NCI-H187 treated with DMSO at 0.1 percent for 48 hours (cell line): ENCODE measurements around the gene SPRTN.

Experiments used
- DNase-seq: peaks from one replicate; lab custom pipeline; 2025; lab: John Stamatoyannopoulos, UW

The SPRTN gene

GRCh38 chr1:231338270-231339128 is at the start of gene SPRTN:
SPRTN (plus strand) TSS chr1:231338293; CDS start chr1:231338384, 91 bp downstream.
- no peak for DNase-seq

GRCh38 chr1:231295938-231296337 is 42.2 kb upstream of the SPRTN start:
- DNase-seq = no peak

- no peak for DNase-seq
Measured at GRCh38 chr1:231301990-231302389, 36.1 kb upstream of the SPRTN start.

GRCh38 chr1:231310391-231310934 is 27.6 kb upstream of the SPRTN start:
- no peak for DNase-seq

GRCh38 chr1:231311720-231312431 is 26.2 kb upstream of the SPRTN start:
- DNase-seq = no peak

GRCh38 chr1:231312432-231312788 is 25.7 kb upstream of the SPRTN start:
- no peak for DNase-seq

- DNase-seq = no peak
Measured at GRCh38 chr1:231313661-231314060, 24.4 kb upstream of the SPRTN start.

- no peak for DNase-seq
Measured at GRCh38 chr1:231315887-231316286, 22.2 kb upstream of the SPRTN start.

- DNase-seq = no peak
Measured at GRCh38 chr1:231317306-231318014, 20.6 kb upstream of the SPRTN start.

GRCh38 chr1:231318015-231318355 is 20.1 kb upstream of the SPRTN start:
- no peak for DNase-seq

GRCh38 chr1:231318568-231318967 is 19.5 kb upstream of the SPRTN start:
- no peak for DNase-seq

- DNase-seq = no peak
Measured at GRCh38 chr1:231319080-231319479, 19.0 kb upstream of the SPRTN start.

GRCh38 chr1:231322880-231323530 is 15.1 kb upstream of the SPRTN start:
- no peak for DNase-seq

GRCh38 chr1:231324660-231325059 is 13.4 kb upstream of the SPRTN start:
- no peak for DNase-seq

GRCh38 chr1:231326248-231326647 is 11.8 kb upstream of the SPRTN start:
- no peak for DNase-seq

- DNase-seq = no peak
Measured at GRCh38 chr1:231327617-231328016, 10.5 kb upstream of the SPRTN start.

GRCh38 chr1:231329483-231329882 is 8.6 kb upstream of the SPRTN start:
- DNase-seq = no peak

- no peak for DNase-seq
Measured at GRCh38 chr1:231332761-231333160, 5.3 kb upstream of the SPRTN start.

GRCh38 chr1:231334079-231334666 is 3.9 kb upstream of the SPRTN start:
- no peak for DNase-seq

- no peak for DNase-seq
Measured at GRCh38 chr1:231334952-231335351, 3.1 kb upstream of the SPRTN start.
